ENCODE results near the gene G6PC2.

DNA sequence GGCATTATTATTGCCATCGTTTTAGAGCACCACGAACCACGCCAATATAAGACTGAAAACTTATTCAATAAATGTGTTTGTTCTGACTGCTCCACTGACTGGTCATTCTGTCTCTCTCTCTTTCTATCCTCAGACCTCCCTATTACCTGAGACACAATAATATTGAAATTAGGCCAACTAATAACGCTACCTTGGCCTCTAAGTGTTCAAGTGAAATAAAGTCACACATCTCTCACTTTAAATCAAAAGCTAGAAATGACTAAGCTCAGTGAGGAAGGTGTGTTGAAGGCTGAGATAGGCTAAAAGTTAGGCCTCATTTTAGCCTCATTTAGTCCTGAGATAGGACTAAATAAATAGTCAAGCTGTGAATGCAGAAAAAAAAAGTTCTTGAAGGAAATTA, 38.8 kb downstream of the G6PC2 start:
- TF ChIP-seq, protein P1, sequence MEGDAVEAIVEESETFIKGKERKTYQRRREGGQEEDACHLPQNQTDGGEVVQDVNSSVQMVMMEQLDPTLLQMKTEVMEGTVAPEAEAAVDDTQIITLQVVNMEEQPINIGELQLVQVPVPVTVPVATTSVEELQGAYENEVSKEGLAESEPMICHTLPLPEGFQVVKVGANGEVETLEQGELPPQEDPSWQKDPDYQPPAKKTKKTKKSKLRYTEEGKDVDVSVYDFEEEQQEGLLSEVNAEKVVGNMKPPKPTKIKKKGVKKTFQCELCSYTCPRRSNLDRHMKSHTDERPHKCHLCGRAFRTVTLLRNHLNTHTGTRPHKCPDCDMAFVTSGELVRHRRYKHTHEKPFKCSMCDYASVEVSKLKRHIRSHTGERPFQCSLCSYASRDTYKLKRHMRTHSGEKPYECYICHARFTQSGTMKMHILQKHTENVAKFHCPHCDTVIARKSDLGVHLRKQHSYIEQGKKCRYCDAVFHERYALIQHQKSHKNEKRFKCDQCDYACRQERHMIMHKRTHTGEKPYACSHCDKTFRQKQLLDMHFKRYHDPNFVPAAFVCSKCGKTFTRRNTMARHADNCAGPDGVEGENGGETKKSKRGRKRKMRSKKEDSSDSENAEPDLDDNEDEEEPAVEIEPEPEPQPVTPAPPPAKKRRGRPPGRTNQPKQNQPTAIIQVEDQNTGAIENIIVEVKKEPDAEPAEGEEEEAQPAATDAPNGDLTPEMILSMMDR (IDR thresholded peaks at IDR 0.05) = no peak
- TF ChIP-seq POLR2A (IDR thresholded peaks at IDR 0.05) = no peak

Measured in thyroid gland (tissue), 4 donors.